Measurements from ENCODE around the gene SNX30.

GRCh38 chr9:112896131-112896530 is 145.6 kb downstream of the SNX30 start:
- TF ChIP-seq CTCF (conservative IDR thresholded peaks at IDR 0.05) (no peak), EZH2 (IDR thresholded peaks at IDR 0.05; ENCODE audit: low read depth) (no peak)
